Measurements from ENCODE around the gene HOXD11.

GRCh38 chr2:176138526-176138922 lies 31.4 kb downstream of the HOXD11 start:
- TF ChIP-seq CTCF (IDR thresholded peaks at IDR 0.05; ENCODE audit: low read depth, low read length) (no peak), POLR2A (IDR thresholded peaks at IDR 0.05; ENCODE audit: extremely low read depth, insufficient read length) (no peak), MYC (IDR thresholded peaks at IDR 0.05; ENCODE audit: low read depth, low read length) (no peak)
